ENCODE data around the gene TDRD10.
A peak's percentile ranks its signal among the peaks of the same experiment; 100 is the strongest.

TDRD10 gene

DNA sequence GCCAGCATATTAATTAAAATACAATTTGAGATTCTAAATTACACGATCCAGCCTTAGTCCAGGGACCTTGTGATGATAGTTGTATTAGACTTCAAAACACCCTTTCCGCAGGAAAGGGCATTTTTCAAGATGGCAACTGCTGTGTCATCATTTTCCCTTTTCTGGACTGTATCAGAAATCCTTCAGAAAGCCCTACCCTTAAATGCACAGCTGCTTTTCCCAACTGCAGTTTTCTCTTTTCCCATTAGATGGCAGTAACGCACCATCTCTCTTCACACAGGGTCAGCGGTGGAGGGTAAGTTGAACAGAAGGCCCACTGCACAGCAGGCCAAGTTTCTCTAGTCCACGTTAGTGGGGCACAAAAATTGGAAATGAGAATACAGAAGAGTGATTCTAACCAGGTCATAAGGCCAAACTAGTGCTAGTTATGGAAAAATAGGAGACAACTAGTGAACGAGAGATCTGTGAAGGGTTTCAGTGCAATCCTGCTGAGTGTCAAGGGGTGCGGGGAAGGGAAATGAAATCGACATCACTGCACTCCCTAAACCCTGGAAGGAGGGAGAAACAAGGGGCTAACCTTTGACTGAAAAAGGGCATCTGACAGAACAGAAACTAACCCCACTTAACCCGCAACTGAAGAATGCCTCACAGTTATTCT lies 22.1 kb upstream of the TDRD10 start:
- no peak overlapping the region for H3K4me3 ChIP-seq (ENCODE audit: low read depth in 1 of 2, low read length in 2 of 2)
- TF ChIP-seq, protein P1, sequence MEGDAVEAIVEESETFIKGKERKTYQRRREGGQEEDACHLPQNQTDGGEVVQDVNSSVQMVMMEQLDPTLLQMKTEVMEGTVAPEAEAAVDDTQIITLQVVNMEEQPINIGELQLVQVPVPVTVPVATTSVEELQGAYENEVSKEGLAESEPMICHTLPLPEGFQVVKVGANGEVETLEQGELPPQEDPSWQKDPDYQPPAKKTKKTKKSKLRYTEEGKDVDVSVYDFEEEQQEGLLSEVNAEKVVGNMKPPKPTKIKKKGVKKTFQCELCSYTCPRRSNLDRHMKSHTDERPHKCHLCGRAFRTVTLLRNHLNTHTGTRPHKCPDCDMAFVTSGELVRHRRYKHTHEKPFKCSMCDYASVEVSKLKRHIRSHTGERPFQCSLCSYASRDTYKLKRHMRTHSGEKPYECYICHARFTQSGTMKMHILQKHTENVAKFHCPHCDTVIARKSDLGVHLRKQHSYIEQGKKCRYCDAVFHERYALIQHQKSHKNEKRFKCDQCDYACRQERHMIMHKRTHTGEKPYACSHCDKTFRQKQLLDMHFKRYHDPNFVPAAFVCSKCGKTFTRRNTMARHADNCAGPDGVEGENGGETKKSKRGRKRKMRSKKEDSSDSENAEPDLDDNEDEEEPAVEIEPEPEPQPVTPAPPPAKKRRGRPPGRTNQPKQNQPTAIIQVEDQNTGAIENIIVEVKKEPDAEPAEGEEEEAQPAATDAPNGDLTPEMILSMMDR (IDR thresholded peaks at IDR 0.05; ENCODE audit: borderline replicate concordance, extremely low read depth, low read length, poor library complexity, severe bottlenecking), result peak; percentile 98
- no peak for TF ChIP-seq EZH2 (IDR thresholded peaks at IDR 0.05; ENCODE audit: borderline replicate concordance, low read depth, low read length, severe bottlenecking)
- H3K4me1 ChIP-seq (ENCODE audit: insufficient read depth, low read length), result no peaks in the 10 kb centered on the region
- H4K20me1 ChIP-seq (ENCODE audit: insufficient read depth, low read length), result no peaks in the 10 kb centered on the region
- DNase-seq, result peak; percentile 69
- H3K79me2 ChIP-seq (ENCODE audit: insufficient read depth, low read length), result no peaks in the 10 kb centered on the region
- H3K27ac ChIP-seq (ENCODE audit: low read length), result no peak overlapping the region
- peak; percentile 99 for ATAC-seq (ENCODE audit: insufficient read depth, low read depth)
- H2AFZ ChIP-seq (ENCODE audit: low read depth, low read length), result no peak overlapping the region
- H3K27me3 ChIP-seq (ENCODE audit: insufficient read depth, low read length, poor library complexity), result peaks cover 3% of the 10 kb centered on the region
- no peak overlapping the region for H3K9ac ChIP-seq (ENCODE audit: low read depth, low read length)
- no peak overlapping the region for H3K4me2 ChIP-seq (ENCODE audit: insufficient read depth, low read length)
- H3K36me3 ChIP-seq (ENCODE audit: insufficient read depth, low read length), result no peaks in the 10 kb centered on the region
- no peaks in the 10 kb centered on the region for H3K9me3 ChIP-seq (ENCODE audit: insufficient read depth, low read length, severe bottlenecking)

DNA sequence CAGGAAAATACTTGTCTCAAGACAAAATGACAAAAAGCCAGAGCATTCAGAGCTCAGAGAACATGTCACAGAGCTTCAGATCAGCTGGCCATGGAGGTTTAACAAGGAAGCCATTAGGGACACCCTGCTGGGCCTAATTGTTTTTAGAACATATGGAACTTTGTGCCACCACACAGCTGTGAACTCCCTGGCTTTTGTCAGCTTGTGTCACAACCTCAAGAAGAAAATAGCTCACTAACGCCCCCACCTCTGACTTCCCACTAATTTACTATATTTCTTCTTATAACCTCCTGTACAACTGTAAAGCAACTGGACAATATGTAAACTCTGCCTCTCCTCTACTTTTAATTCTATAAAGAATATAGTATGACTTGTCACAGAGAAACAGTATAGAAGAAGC lies 21.0 kb upstream of the TDRD10 start:
- no peak overlapping the region for H2AFZ ChIP-seq (ENCODE audit: low read depth, low read length)
- ATAC-seq (ENCODE audit: insufficient read depth, low read depth) (no peak), DNase-seq (no peak)
- no peaks in the 10 kb centered on the region for H3K9me3 ChIP-seq (ENCODE audit: insufficient read depth, low read length, severe bottlenecking)
- H3K4me1 ChIP-seq (ENCODE audit: insufficient read depth, low read length), result no peaks in the 10 kb centered on the region
- no peak overlapping the region for H3K4me3 ChIP-seq (ENCODE audit: low read depth in 1 of 2, low read length in 2 of 2)
- no peaks in the 10 kb centered on the region for H3K36me3 ChIP-seq (ENCODE audit: insufficient read depth, low read length)
- H3K9ac ChIP-seq (ENCODE audit: low read depth, low read length), result no peak overlapping the region
- H3K4me2 ChIP-seq (ENCODE audit: insufficient read depth, low read length), result no peak overlapping the region
- H3K27ac ChIP-seq (ENCODE audit: low read length), result no peak overlapping the region
- TF ChIP-seq EZH2 (IDR thresholded peaks at IDR 0.05; ENCODE audit: borderline replicate concordance, low read depth, low read length, severe bottlenecking), result no peak
- TF ChIP-seq, protein P1 (IDR thresholded peaks at IDR 0.05; ENCODE audit: borderline replicate concordance, extremely low read depth, low read length, poor library complexity, severe bottlenecking), result peak; percentile 7
- no peaks in the 10 kb centered on the region for H4K20me1 ChIP-seq (ENCODE audit: insufficient read depth, low read length)
- peaks cover 1% of the 10 kb centered on the region for H3K27me3 ChIP-seq (ENCODE audit: insufficient read depth, low read length, poor library complexity)
- H3K79me2 ChIP-seq (ENCODE audit: insufficient read depth, low read length), result no peaks in the 10 kb centered on the region

DNA sequence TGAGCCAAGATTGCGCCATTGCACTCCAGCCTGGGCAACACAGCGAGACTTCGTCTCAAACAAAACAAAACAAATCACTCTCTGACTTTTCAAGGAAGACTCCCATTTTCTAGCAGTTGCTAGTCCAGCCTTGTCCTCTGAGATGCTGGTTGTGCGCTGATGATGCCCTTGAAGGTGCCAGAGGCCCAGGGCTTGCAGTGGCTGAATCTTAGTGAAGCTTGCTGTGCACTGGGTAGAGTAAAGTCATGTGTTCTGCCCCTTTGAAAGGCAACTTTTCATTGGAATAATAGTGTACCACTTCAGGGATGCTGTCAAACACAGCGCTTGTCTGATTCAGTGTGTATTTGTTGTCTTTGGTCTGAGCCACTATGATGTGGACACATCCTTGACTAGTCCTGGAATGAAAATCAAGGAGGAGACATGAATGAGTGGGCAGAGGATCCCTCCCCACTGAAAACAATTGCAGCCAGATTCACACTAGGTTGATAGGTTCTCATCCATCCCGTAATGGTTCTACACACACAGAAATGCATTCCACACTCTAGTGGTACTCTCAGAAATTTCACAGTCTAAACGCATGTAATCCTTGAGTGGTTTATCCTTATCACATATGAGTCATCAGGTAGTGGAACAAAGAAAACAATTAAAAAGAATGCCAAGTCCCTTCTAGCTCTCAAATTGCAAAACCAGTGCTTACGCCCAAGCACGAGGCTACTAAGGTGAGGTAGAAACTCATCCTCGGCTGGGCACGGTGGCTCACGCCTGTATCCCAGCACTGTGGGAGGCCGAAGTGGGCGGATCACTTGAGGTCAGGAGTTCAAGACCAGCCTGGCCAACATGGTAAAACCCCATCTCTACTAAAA lies 17.8 kb upstream of the TDRD10 start:
- Histone ChIP-seq H3K4me2 (ENCODE audit: insufficient read depth, low read length) (no peak overlapping the region), H4K20me1 (ENCODE audit: insufficient read depth, low read length) (no peaks in the 10 kb centered on the region), H3K4me1 (ENCODE audit: insufficient read depth, low read length) (no peaks in the 10 kb centered on the region), H3K27me3 (ENCODE audit: insufficient read depth, low read length, poor library complexity) (no peaks in the 10 kb centered on the region), H3K36me3 (ENCODE audit: insufficient read depth, low read length) (no peaks in the 10 kb centered on the region), H3K9me3 (ENCODE audit: insufficient read depth, low read length, severe bottlenecking) (no peaks in the 10 kb centered on the region), H3K27ac (ENCODE audit: low read length) (no peak overlapping the region), H2AFZ (ENCODE audit: low read depth, low read length) (no peak overlapping the region), H3K9ac (ENCODE audit: low read depth, low read length) (no peak overlapping the region), H3K79me2 (ENCODE audit: insufficient read depth, low read length) (no peaks in the 10 kb centered on the region), H3K4me3 (ENCODE audit: low read depth in 1 of 2, low read length in 2 of 2) (no peak overlapping the region)
- DNase-seq (no peak), ATAC-seq (ENCODE audit: insufficient read depth, low read depth) (no peak)
- no peak for TF ChIP-seq EZH2 (IDR thresholded peaks at IDR 0.05; ENCODE audit: borderline replicate concordance, low read depth, low read length, severe bottlenecking)
- TF ChIP-seq, protein P1 (IDR thresholded peaks at IDR 0.05; ENCODE audit: borderline replicate concordance, extremely low read depth, low read length, poor library complexity, severe bottlenecking), result no peak
